Peyer's patch (tissue), 4 donors: ENCODE results near the gene NRTN. TPM values are rescaled to one million over a fixed set of nuclear protein-coding genes. Genes with fewer than 3 reads are reported as not detected.

Experiments used
- DNase-seq, 3 donors: peaks; one replicate each; pipeline ENCODE4 v3.0.0-alpha.2; 2017 to 2019
- H3K27ac ChIP-seq, 4 donors: fragments of 200-600 bp; sonication (generic); one replicate each; pipeline ENCODE4 v1.5.1; 2016 to 2019
- H3K27me3 ChIP-seq, 2 donors: fragments of 200-600 bp; sonication (generic); one replicate each; pipeline ENCODE4 v1.5.1; 2019
- H3K36me3 ChIP-seq, 3 donors: fragments of 200-600 bp; sonication (generic); one replicate each; pipeline ENCODE4 v1.5.1; 2016 to 2019
- H3K4me1 ChIP-seq, 4 donors: fragments of 200-600 bp; sonication (generic); one replicate each; pipeline ENCODE4 v1.5.1; 2016 to 2019
- H3K4me3 ChIP-seq, 4 donors: fragments of 200-600 bp; sonication (generic); 1 replicate in 3 of 4; 2 replicates in 1 of 4; pipeline ENCODE4 v1.5.1; 2016 to 2019; ENCODE audit warnings: mild to moderate bottlenecking in 1 of 4
- H3K9me3 ChIP-seq, 4 donors: fragments of 200-600 bp; sonication (generic); one replicate each; pipeline ENCODE4 v1.5.1; 2016 to 2019; ENCODE audit warnings: mild to moderate bottlenecking in 1 of 4
- POLR2A ChIP-seq, 2 donors: fragments of 450-650 bp; IDR thresholded peaks; one replicate each; pipeline ENCODE4 v1.5.1; 2017; ENCODE audit warnings: antibody characterized with exemption in 2 of 2, mild to moderate bottlenecking in 2 of 2, moderate library complexity in 2 of 2
- total RNA-seq, 4 donors: library from RNA; depleted of rRNA; stranded (reverse); fragments of >200 nt; gene quantifications; one replicate each; pipeline ENCODE4 v1.1.0, GENCODE V29; 2016
- TF ChIP-seq, protein P1 (sequence below), 6 experiments: fragments of 450-650 bp in 4 of 6; fragments of 200-600 bp in 2 of 6; sonication (generic) in 1 of 6; IDR thresholded peaks; one replicate each; pipeline ENCODE4 v1.5.1; 2017 to 2019; ENCODE audit warnings: antibody characterized with exemption in 6 of 6, mild to moderate bottlenecking in 3 of 6, moderate library complexity in 1 of 6

The NRTN gene
- total RNA-seq, 4 donors from 2014 or later, result 0.88 to 4.8 (median 3.5) TPM; not detected in 1

DNA sequence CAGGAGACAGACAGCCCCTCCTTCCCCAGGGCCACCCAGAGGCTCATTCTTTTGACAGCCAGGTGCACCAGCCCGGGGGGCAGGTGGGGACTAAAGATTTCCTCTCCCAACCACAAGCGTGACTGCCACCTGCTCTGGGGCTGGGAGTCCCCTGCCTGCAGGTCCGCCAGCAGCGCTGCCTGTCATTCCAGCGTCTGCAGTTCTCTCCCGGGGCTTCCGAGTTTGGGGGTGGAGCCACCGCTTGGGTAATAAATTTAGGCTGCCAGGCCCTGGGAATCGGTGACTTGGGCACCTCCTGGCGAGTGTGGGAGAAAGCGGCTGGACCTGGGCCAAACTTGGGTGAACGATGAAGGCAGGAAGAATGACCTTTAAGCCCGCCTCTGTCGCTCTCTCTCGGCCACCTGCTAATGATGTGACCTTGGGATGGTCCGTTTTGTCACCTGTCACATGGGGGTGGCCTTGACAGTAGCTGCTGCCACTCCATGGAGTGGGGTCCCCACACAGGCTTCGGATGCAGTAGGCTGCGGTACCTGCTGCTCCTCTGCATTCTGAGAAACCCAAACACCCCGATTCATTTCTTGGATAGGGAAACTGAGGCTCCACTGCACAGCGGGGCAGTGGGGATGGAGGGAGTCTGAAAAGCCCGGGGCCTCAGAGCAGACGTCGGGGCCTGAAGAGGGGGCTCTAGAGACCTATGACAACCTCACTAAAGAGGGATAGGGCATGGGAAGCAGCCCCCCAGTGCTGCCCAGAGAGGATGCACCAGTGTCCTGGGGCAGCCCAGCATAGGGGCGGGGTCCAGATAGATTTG, 21.9 kb downstream of the NRTN start:
- H3K4me3 ChIP-seq, result peak overlapping the region in 1 of 4 donors; percentile 50
- TF ChIP-seq POLR2A (IDR thresholded peaks at IDR 0.05), result no peak
- TF ChIP-seq, protein P1, sequence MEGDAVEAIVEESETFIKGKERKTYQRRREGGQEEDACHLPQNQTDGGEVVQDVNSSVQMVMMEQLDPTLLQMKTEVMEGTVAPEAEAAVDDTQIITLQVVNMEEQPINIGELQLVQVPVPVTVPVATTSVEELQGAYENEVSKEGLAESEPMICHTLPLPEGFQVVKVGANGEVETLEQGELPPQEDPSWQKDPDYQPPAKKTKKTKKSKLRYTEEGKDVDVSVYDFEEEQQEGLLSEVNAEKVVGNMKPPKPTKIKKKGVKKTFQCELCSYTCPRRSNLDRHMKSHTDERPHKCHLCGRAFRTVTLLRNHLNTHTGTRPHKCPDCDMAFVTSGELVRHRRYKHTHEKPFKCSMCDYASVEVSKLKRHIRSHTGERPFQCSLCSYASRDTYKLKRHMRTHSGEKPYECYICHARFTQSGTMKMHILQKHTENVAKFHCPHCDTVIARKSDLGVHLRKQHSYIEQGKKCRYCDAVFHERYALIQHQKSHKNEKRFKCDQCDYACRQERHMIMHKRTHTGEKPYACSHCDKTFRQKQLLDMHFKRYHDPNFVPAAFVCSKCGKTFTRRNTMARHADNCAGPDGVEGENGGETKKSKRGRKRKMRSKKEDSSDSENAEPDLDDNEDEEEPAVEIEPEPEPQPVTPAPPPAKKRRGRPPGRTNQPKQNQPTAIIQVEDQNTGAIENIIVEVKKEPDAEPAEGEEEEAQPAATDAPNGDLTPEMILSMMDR (IDR thresholded peaks at IDR 0.05), result peak in 3 of 6 experiments; percentile 25 to 34 (median 32)
- H3K4me1 ChIP-seq, result peaks cover 0 to 39% (median 9%) of the 10 kb centered on the region in 4 donors
- H3K27ac ChIP-seq, result peak overlapping the region in 3 of 4 donors; percentile 24 to 92 (median 86)
- no peaks in the 10 kb centered on the region for H3K9me3 ChIP-seq
- peaks cover 0 to 25% (median 0%) of the 10 kb centered on the region in 3 donors for H3K36me3 ChIP-seq
- peak; percentile 23 to 83 (median 83) for DNase-seq
- H3K27me3 ChIP-seq, result no peaks in the 10 kb centered on the region

DNA sequence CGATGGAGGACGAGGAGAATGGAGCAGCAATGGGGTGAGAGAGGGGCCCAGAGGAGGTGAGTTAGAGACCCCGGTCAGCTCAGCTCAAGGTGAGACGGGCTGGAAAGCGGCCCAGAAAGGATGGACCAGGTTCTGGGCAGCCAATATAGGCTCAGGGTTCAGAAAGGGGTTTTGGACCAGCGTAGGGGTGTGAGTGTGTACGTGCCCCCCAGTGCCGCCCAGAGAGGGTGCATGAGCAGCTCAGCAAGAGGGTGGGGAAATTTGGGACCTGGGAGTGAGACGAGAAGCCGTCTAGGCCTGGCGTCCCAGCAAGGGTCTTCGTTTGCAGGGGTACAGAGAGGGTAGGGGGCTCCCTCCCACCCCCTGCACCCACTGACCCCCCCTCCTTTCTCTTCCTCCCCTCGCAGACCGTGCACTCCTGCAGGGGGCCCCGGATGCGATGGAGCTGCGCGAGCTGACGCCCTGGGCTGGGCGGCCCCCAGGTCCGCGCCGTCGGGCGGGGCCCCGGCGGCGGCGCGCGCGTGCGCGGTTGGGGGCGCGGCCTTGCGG, 22.5 kb downstream of the NRTN start:
- TF ChIP-seq, protein P1 (IDR thresholded peaks at IDR 0.05), result no peak
- TF ChIP-seq POLR2A (IDR thresholded peaks at IDR 0.05), result no peak
- no peaks in the 10 kb centered on the region for H3K27me3 ChIP-seq
- H3K27ac ChIP-seq, result peak overlapping the region; percentile 24 to 92 (median 72)
- peaks cover 0 to 25% (median 0%) of the 10 kb centered on the region in 3 donors for H3K36me3 ChIP-seq
- no peaks in the 10 kb centered on the region for H3K9me3 ChIP-seq
- peaks cover 0 to 39% (median 9%) of the 10 kb centered on the region in 4 donors for H3K4me1 ChIP-seq
- no peak for DNase-seq
- H3K4me3 ChIP-seq, result peak overlapping the region; percentile 38 to 60 (median 49)

DNA sequence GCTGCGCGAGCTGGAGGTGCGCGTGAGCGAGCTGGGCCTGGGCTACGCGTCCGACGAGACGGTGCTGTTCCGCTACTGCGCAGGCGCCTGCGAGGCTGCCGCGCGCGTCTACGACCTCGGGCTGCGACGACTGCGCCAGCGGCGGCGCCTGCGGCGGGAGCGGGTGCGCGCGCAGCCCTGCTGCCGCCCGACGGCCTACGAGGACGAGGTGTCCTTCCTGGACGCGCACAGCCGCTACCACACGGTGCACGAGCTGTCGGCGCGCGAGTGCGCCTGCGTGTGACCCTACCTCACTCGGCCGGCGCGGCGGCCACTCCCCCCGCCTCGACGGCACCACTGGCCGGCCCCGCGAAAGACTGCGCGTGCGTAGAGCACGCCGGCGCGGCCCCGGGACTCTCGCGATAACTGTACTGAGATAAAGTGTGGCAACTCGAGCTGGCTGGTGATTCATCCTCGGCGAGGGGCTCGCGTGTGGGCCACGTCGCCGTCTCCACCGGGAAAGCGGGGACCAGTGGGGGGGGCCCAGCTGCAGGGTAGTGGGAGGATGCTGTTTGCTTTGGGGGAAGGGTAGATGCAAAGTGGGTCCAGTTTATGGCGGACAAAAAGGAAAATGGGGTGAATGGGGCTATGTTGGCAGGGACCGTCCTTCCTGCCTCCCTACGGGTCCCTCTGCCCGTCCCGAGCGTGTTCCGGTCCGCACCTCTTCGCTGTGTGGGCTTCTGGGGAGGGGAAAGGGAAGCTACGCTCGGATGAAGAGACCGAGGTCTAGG, 23.2 kb downstream of the NRTN start:
- Histone ChIP-seq H3K4me1 (peaks cover 0 to 39% (median 9%) of the 10 kb centered on the region in 4 donors), H3K36me3 (peaks cover 0 to 25% (median 0%) of the 10 kb centered on the region in 3 donors), H3K27me3 (no peaks in the 10 kb centered on the region), H3K4me3 (peak overlapping the region; percentile 38 to 60 (median 49)), H3K9me3 (no peaks in the 10 kb centered on the region), H3K27ac (peak overlapping the region; percentile 41 to 92 (median 72))
- DNase-seq, result peak; percentile 65 to 95 (median 94)
- TF ChIP-seq POLR2A (IDR thresholded peaks at IDR 0.05), result peak; percentile 42 to 84
- TF ChIP-seq, protein P1 (IDR thresholded peaks at IDR 0.05), result peak in 1 of 6 experiments; percentile 7

DNA sequence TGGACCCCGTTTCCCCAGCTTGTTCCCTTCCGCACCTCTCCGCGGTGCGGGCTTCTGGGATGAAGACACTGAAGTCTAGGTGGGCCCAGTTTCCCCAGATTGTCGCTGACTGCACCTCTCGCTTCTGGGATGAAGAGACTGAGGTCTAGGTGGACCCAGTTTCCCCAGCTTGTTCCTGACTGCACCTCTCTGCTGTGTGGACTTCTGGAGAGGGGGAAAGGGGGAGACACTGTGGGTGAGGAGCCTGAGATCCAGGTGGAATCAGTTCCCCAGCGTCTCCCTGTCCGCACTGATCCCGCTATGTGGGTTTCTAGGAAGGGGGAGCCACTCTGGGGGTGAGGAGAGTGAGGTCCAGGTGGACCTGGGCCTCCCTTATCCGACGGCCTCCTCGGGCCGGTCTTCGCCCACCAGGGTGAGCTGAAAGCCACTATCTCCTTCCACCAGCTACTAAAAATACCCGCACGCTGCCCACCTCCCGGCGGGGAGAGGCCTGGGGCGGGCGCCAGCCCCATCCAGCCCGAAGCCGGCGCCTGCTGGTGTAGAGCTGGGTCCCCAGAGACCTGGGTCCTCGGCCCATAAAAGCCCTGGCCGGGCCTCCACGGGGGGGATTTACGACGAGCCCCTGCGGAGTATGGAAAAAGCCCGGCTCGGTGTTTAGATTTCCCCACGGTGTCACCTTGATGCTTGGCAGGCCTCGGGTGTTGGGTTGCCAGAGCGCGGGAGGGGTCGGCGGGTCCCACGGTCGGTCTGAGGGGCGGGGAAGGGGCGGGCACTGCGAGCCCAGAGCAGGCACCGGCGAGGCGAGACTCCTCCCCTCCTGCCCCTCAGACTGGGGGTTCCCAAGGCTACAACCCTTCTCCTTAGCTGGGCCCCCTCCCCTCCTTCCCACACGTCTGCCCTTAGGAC, 24.0 kb downstream of the NRTN start:
- DNase-seq, result no peak
- peaks cover 0 to 39% (median 9%) of the 10 kb centered on the region in 4 donors for H3K4me1 ChIP-seq
- H3K36me3 ChIP-seq, result peaks cover 0 to 25% (median 0%) of the 10 kb centered on the region in 3 donors
- peak overlapping the region; percentile 38 to 60 (median 49) for H3K4me3 ChIP-seq
- no peaks in the 10 kb centered on the region for H3K27me3 ChIP-seq
- TF ChIP-seq, protein P1 (IDR thresholded peaks at IDR 0.05), result no peak
- no peak for TF ChIP-seq POLR2A (IDR thresholded peaks at IDR 0.05)
- H3K9me3 ChIP-seq, result no peaks in the 10 kb centered on the region
- peak overlapping the region; percentile 41 to 92 (median 72) for H3K27ac ChIP-seq
